ENCODE results near the gene PCDHA1. TPM values are rescaled to one million over a fixed set of nuclear protein-coding genes. Genes with fewer than 3 reads are reported as not detected.
A peak's percentile ranks its signal among the peaks of the same experiment; 100 is the strongest.

The PCDHA1 gene
- total and polyA plus RNA-seq, 9 of the 15 experiments (the other 6 are each of a cell fraction or from before 2014, with no cell fraction given), result not detected

DNA sequence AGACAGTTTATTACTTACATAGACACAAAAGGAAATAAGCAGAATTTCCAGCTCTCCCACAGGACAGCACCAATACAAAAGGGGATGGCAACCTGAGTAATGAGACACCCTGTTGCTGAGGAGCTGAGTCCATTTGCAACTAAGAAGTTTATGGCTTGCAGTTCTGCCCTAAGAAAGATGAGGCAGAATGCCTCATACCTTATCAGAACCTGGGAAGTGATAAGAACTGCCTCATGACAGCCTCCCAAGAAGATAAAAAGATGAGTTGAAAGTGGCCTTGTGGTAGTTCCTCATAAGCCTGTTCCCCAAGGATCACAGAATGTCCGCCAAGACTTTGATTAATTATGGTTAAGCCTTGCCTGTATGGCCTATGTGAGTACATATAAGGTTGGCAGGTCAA, 44.0 kb upstream of the PCDHA1 start:
- H3K4me2 ChIP-seq (ENCODE audit: insufficient read depth, low read length), result no peak overlapping the region
- no peak overlapping the region for H3K4me3 ChIP-seq
- ATAC-seq (no peak), DNase-seq (ENCODE audit: extremely low read depth in 1 of 4, low spot score in 3 of 4) (no peak), FAIRE-seq (no peak)
- no peaks in the 10 kb centered on the region for H3K9me1 ChIP-seq (ENCODE audit: control insufficient read depth, insufficient read depth, low read length)
- ChIA-PET CTCF (ENCODE audit: low intra/inter-chr PET ratio) (no interaction called here), POLR2A (interaction anchor here (0.7 kb wide), 1 partner anchor 103 kb away, joined by 3 read pairs; the partner anchor contains the start of gene TMCO6)
- H3K27me3 ChIP-seq (ENCODE audit: control insufficient read depth in 2 of 2, insufficient read depth in 2 of 2, low read length in 2 of 2), result no peaks in the 10 kb centered on the region
- no peaks in the 10 kb centered on the region for H4K20me1 ChIP-seq (replicated peaks; ENCODE audit: control insufficient read depth, insufficient read depth, low read length)
- no peaks in the 10 kb centered on the region for H3K4me1 ChIP-seq (replicated peaks in 1 of 2; ENCODE audit: control insufficient read depth in 2 of 2, insufficient read depth in 2 of 2, low read length in 2 of 2)
- no peaks in the 10 kb centered on the region; the same call in 1 of the 2 replicates for H3K9me3 ChIP-seq (replicated peaks; ENCODE audit: control insufficient read depth, insufficient read depth, low read depth, low read length)
- H3K79me2 ChIP-seq (ENCODE audit: control insufficient read depth, insufficient read depth, low read length), result no peaks in the 10 kb centered on the region
- no peak overlapping the region for H3K27ac ChIP-seq (ENCODE audit: extremely low read depth, low read depth, low read length)
- no peaks in the 10 kb centered on the region for H3K36me3 ChIP-seq (ENCODE audit: control insufficient read depth, insufficient read depth, low read length)
- 0% methylated on average over 1 of the region's 1 CpG for WGBS (ENCODE audit: insufficient coverage, low coverage, missing lambda C conversion rate)
- H2AFZ ChIP-seq (ENCODE audit: low read depth, low read length), result no peak overlapping the region
- BruUV-seq (replicated peaks), result no TSS peak
- intact Hi-C loops (cut with micrococcal nuclease), result no loop called here
- H3K9ac ChIP-seq (ENCODE audit: insufficient read depth in 1 of 2, low read depth in 2 of 2, low read length in 2 of 2), result no peak overlapping the region
- in situ Hi-C loops (cut with MboI), result no loop called here
- no peak for TF ChIP-seq ZNF165 (CRISPR knock-in tag; IDR thresholded peaks at IDR 0.05; ENCODE audit: borderline replicate concordance)
- TF ChIP-seq SIX5 (IDR thresholded peaks at IDR 0.05; ENCODE audit: borderline replicate concordance in 1 of 2, insufficient read depth in 1 of 2, low read depth in 1 of 2, low read length in 2 of 2), result no peak
- peak; percentile 75 for TF ChIP-seq FOSL1 (tag; conservative IDR thresholded peaks at IDR 0.05)
- TF ChIP-seq ZNF140 (CRISPR knock-in tag; IDR thresholded peaks at IDR 0.05), result no peak
- TF ChIP-seq MEIS2 (IDR thresholded peaks at IDR 0.05; ENCODE audit: partially characterized antibody), result peak; percentile 10
- no peak for TF ChIP-seq SP2 (IDR thresholded peaks at IDR 0.05; ENCODE audit: extremely low read depth, low read depth, low read length, poor library complexity, severe bottlenecking)
- no peak for TF ChIP-seq COPS2 (conservative IDR thresholded peaks at IDR 0.05)
- no peak for TF ChIP-seq PRPF4 (IDR thresholded peaks at IDR 0.05; ENCODE audit: insufficient read depth, low read depth, low read length, poor library complexity, severe bottlenecking)
- TF ChIP-seq, protein P1, sequence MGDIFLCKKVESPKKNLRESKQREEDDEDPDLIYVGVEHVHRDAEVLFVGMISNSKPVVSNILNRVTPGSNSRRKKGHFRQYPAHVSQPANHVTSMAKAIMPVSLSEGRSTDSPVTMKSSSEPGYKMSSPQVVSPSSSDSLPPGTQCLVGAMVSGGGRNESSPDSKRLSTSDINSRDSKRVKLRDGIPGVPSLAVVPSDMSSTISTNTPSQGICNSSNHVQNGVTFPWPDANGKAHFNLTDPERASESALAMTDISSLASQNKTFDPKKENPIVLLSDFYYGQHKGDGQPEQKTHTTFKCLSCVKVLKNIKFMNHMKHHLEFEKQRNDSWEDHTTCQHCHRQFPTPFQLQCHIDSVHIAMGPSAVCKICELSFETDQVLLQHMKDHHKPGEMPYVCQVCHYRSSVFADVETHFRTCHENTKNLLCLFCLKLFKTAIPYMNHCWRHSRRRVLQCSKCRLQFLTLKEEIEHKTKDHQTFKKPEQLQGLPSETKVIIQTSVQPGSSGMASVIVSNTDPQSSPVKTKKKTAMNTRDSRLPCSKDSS (IDR thresholded peaks at IDR 0.05; ENCODE audit: low read depth, partially characterized antibody), result no peak
- TF ChIP-seq MTA2 (IDR thresholded peaks at IDR 0.05; ENCODE audit: low read depth), result no peak
- no peak for TF ChIP-seq STAG1 (CRISPR knock-in tag; IDR thresholded peaks at IDR 0.05; ENCODE audit: borderline replicate concordance)
- TF ChIP-seq RB1 (IDR thresholded peaks at IDR 0.05; ENCODE audit: low read depth), result no peak
- no peak for TF ChIP-seq ZBTB17 (CRISPR knock-in tag; IDR thresholded peaks at IDR 0.05)
- TF ChIP-seq, protein P2, sequence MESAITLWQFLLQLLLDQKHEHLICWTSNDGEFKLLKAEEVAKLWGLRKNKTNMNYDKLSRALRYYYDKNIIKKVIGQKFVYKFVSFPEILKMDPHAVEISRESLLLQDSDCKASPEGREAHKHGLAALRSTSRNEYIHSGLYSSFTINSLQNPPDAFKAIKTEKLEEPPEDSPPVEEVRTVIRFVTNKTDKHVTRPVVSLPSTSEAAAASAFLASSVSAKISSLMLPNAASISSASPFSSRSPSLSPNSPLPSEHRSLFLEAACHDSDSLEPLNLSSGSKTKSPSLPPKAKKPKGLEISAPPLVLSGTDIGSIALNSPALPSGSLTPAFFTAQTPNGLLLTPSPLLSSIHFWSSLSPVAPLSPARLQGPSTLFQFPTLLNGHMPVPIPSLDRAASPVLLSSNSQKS (CRISPR knock-in tag; IDR thresholded peaks at IDR 0.05), result no peak
- TF ChIP-seq HCFC1 (IDR thresholded peaks at IDR 0.05; ENCODE audit: low read depth, low read length), result no peak
- TF ChIP-seq ERF (CRISPR knock-in tag; IDR thresholded peaks at IDR 0.05), result no peak
- TF ChIP-seq, protein P3, sequence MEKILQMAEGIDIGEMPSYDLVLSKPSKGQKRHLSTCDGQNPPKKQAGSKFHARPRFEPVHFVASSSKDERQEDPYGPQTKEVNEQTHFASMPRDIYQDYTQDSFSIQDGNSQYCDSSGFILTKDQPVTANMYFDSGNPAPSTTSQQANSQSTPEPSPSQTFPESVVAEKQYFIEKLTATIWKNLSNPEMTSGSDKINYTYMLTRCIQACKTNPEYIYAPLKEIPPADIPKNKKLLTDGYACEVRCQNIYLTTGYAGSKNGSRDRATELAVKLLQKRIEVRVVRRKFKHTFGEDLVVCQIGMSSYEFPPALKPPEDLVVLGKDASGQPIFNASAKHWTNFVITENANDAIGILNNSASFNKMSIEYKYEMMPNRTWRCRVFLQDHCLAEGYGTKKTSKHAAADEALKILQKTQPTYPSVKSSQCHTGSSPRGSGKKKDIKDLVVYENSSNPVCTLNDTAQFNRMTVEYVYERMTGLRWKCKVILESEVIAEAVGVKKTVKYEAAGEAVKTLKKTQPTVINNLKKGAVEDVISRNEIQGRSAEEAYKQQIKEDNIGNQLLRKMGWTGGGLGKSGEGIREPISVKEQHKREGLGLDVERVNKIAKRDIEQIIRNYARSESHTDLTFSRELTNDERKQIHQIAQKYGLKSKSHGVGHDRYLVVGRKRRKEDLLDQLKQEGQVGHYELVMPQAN (IDR thresholded peaks at IDR 0.05; ENCODE audit: borderline replicate concordance), result no peak
- peak; percentile 96 for TF ChIP-seq ZNF239 (CRISPR knock-in tag; IDR thresholded peaks at IDR 0.05)
- TF ChIP-seq MECOM (CRISPR knock-in tag; IDR thresholded peaks at IDR 0.05), result 0 out of 2 replicates have a peak, but pooled peaks have one; percentile 26
- TF ChIP-seq RFX7 (CRISPR knock-in tag; IDR thresholded peaks at IDR 0.05), result no peak

Data from K562 (cell line).